Stimulated activated CD8-positive, alpha-beta memory T cell treated with anti-CD3 and anti-CD28 coated beads, Interleukin-12 subunit alpha, Interleukin-12 subunit beta, amount 100 ng/mL, for 24 hours (primary cell): ENCODE measurements around the gene ERVH48-1.
"Not testable (repeated sequence)": the region's sequence is repeated elsewhere in the genome, so short reads cannot be mapped to it uniquely, and the experiment has no call there.

Experiments
- DNase-seq: peaks from one replicate; pipeline ENCODE4 v3.0.0-alpha.2; 2020; ENCODE audit errors: extremely low read depth

Gene ERVH48-1

GRCh38 chr21:42939582-42940413 lies 14.4 kb upstream of the ERVH48-1 start:
- no peak for DNase-seq

GRCh38 chr21:42938606-42938995 lies 13.2 kb upstream of the ERVH48-1 start:
- not testable (repeated sequence) for DNase-seq

GRCh38 chr21:42937960-42938605 lies 12.7 kb upstream of the ERVH48-1 start:
- no peak for DNase-seq

- not testable (repeated sequence) for DNase-seq
Observed at GRCh38 chr21:42937034-42937940, 11.9 kb upstream of the ERVH48-1 start.

- not testable (repeated sequence) for DNase-seq
Observed at GRCh38 chr21:42936360-42936759, 10.9 kb upstream of the ERVH48-1 start.

- not testable (repeated sequence) for DNase-seq
Observed at GRCh38 chr21:42933973-42934372, 8.5 kb upstream of the ERVH48-1 start.

- DNase-seq = not testable (repeated sequence)
Observed at GRCh38 chr21:42933137-42933970, 7.9 kb upstream of the ERVH48-1 start.

- DNase-seq = not testable (repeated sequence)
Observed at GRCh38 chr21:42932378-42933136, 7.1 kb upstream of the ERVH48-1 start.

- DNase-seq = no peak
Observed at GRCh38 chr21:42931560-42932235, 6.3 kb upstream of the ERVH48-1 start.

GRCh38 chr21:42929969-42930368 lies 4.5 kb upstream of the ERVH48-1 start:
- DNase-seq = no peak

- not testable (repeated sequence) for DNase-seq
Observed at GRCh38 chr21:42927474-42928200, 2.2 kb upstream of the ERVH48-1 start.

- no peak for DNase-seq
Observed at GRCh38 chr21:42924433-42924751, 1.0 kb downstream of the ERVH48-1 start.

GRCh38 chr21:42923553-42924432 lies 1.6 kb downstream of the ERVH48-1 start:
- peak; percentile 28 for DNase-seq

GRCh38 chr21:42922918-42923317 lies 2.5 kb downstream of the ERVH48-1 start:
- no peak for DNase-seq

- DNase-seq = no peak
Observed at GRCh38 chr21:42921927-42922326, 3.5 kb downstream of the ERVH48-1 start.

- DNase-seq = no peak
Observed at GRCh38 chr21:42918291-42918690, 7.1 kb downstream of the ERVH48-1 start.

- DNase-seq = no peak
Observed at GRCh38 chr21:42913476-42913875, 12.0 kb downstream of the ERVH48-1 start.

- not testable (repeated sequence) for DNase-seq
Observed at GRCh38 chr21:42911920-42912319, 13.5 kb downstream of the ERVH48-1 start.
